ENCODE results near the gene ADCYAP1R1. TPM values are rescaled to one million over a fixed set of nuclear protein-coding genes. Genes with fewer than 3 reads are reported as not detected.

ADCYAP1R1 gene
- total RNA-seq, 1 experiment from 2014 or later, result 8.9 TPM

GRCh38 chr7:31126976-31127375 lies 74.9 kb downstream of the ADCYAP1R1 start:
- Histone ChIP-seq H3K14ac (ENCODE audit: insufficient read depth, low read length) (no peak overlapping the region), H3K4me2 (ENCODE audit: insufficient read depth, insufficient read length, low read length) (no peak overlapping the region), H2BK12ac (ENCODE audit: insufficient read length, low read depth, low read length) (no peak overlapping the region), H3T11ph (ENCODE audit: low read length) (no peak overlapping the region), H3K9ac (ENCODE audit: extremely low read depth, insufficient read length, low read length) (no peak overlapping the region), H3K23ac (ENCODE audit: insufficient read length, low read depth, low read length) (no peak overlapping the region), H3K18ac (ENCODE audit: insufficient read length, low read depth, low read length) (no peak overlapping the region), H4K5ac (ENCODE audit: insufficient read length, low read depth, low read length) (no peak overlapping the region), H2BK5ac (ENCODE audit: insufficient read length, low read length) (no peak overlapping the region), H4K91ac (ENCODE audit: insufficient read length, low read depth, low read length) (no peak overlapping the region), H2AFZ (ENCODE audit: low read length) (no peak overlapping the region), H2AK5ac (ENCODE audit: insufficient read length, low read length) (no peak overlapping the region), H3K4me1 (ENCODE audit: insufficient read depth, low read length) (no peaks in the 10 kb centered on the region), H4K8ac (replicated peaks; ENCODE audit: insufficient read length, low read depth, low read length) (no peak overlapping the region), H3K79me1 (ENCODE audit: insufficient read depth, low read depth, low read length, poor library complexity, severe bottlenecking) (no peaks in the 10 kb centered on the region), H2BK15ac (ENCODE audit: low read depth, low read length) (no peak overlapping the region), H4K20me1 (ENCODE audit: control insufficient read depth, insufficient read depth, insufficient read length) (no peaks in the 10 kb centered on the region), H3K9me3 (ENCODE audit: control insufficient read depth, low read depth, low read length) (no peaks in the 10 kb centered on the region), H3K23me2 (ENCODE audit: insufficient read length, low read depth, low read length, poor library complexity, severe bottlenecking) (no peaks in the 10 kb centered on the region), H3K4ac (ENCODE audit: low read depth, low read length) (no peak overlapping the region), H3K79me2 (ENCODE audit: insufficient read depth, low read length) (no peaks in the 10 kb centered on the region), H3K56ac (ENCODE audit: insufficient read length, low read depth, low read length) (no peak overlapping the region), H3K27me3 (ENCODE audit: insufficient read depth, low read length) (no peaks in the 10 kb centered on the region), H2BK20ac (ENCODE audit: low read depth, low read length, poor library complexity, severe bottlenecking) (no peak overlapping the region), H3K27ac (ENCODE audit: insufficient read length, low read depth, low read length) (no peak overlapping the region), H2BK120ac (ENCODE audit: low read depth, low read length, poor library complexity, severe bottlenecking) (no peak overlapping the region)
- TF ChIP-seq CTCF (conservative IDR thresholded peaks at IDR 0.05), result peak; percentile 40
- Mint-ChIP-seq H3K9me3 (no peaks in the 10 kb centered on the region), H3K27me3 (ENCODE audit: low read depth) (peaks cover 7% of the 10 kb centered on the region), H3K4me3 (no peak overlapping the region), H3K27ac (no peak overlapping the region), H3K4me1 (peaks cover 5% of the 10 kb centered on the region in 2 experiments), H3K36me3 (ENCODE audit: insufficient read depth in 1 of 3, low read depth in 3 of 3) (no peaks in the 10 kb centered on the region)
- DNase-seq, result no peak
- no CpG with 5 or more reads among the region's 1 CpG for WGBS (ENCODE audit: extremely low coverage, insufficient read length, low lambda C conversion rate)
